HEK293T (cell line): ENCODE data around the gene L3MBTL1.

ENCODE experiments used
- ARNT ChIP-seq: fragments of 450-650 bp; IDR thresholded peaks from 2 replicates; pipeline ENCODE4 v1.6.1; 2017; ENCODE audit warnings: mild to moderate bottlenecking
- FOXK2 ChIP-seq: fragments of 450-650 bp; IDR thresholded peaks from 2 replicates; pipeline ENCODE4 v1.6.1; 2016; ENCODE audit warnings: mild to moderate bottlenecking
- FOXM1 ChIP-seq: fragments of 450-650 bp; IDR thresholded peaks from 2 replicates; pipeline ENCODE4 v1.6.1; 2017; ENCODE audit warnings: mild to moderate bottlenecking, borderline replicate concordance
- LEF1 ChIP-seq: fragments of 450-650 bp; IDR thresholded peaks from 2 replicates; pipeline ENCODE4 v1.6.1; 2017; ENCODE audit warnings: mild to moderate bottlenecking, borderline replicate concordance
- SP1 ChIP-seq: fragments of 450-650 bp; IDR thresholded peaks from 2 replicates; pipeline ENCODE4 v1.6.1; 2017
- SUZ12 ChIP-seq: fragments of 450-650 bp; IDR thresholded peaks from 2 replicates; pipeline ENCODE4 v1.6.1; 2016; ENCODE audit warnings: mild to moderate bottlenecking
- TARDBP ChIP-seq: fragments of 450-650 bp; IDR thresholded peaks from 2 replicates; pipeline ENCODE4 v1.6.1; 2016

DNA sequence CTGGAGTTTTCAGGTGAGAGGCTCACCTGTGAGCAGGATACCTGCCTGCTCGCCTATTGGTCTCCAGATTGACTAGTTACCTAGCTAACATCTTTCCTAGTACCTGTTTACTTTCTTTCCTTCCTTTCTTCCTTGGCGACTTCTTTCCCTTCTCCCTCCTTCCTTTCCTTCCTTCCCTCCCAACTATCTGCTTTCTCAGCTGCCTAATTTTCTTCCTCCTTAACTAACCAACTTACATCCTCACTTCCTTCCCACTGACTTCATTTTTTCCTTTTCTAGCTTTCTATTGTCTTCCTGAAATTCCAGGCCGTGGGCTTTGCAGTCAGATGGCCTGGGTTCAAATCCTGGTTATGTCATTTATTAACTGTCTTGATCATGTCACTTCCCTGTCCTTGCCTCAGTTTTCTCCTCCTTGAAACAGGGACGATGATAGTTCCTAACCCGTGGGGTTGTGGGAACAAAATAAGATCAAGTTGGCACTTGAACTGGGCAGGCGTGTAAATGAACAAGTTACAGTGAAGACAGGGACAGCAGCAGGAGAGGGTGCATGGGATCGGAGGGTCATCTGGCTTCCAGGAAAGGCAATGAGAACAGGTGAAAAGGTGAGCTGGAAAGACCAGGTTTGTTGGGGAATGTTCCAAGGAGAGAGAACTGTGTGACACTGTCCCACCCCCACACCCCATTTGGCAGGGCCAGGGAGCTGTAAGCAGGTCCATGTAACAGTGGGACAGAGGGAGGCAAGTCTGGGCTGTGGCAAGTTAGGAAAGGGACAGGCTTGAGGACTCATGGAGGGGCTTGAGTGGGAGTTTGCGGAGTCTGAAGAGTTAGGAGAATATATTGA lies 51.9 kb downstream of the L3MBTL1 start:
- no peak for TF ChIP-seq FOXK2
- TF ChIP-seq FOXM1 = no peak
- no peak for TF ChIP-seq TARDBP
- no peak for TF ChIP-seq SP1
- TF ChIP-seq LEF1 = no peak
- TF ChIP-seq SUZ12 = no peak
- no peak for TF ChIP-seq ARNT
